DND-41 (cell line): Measurements from ENCODE around the gene KCNMA1.

ENCODE experiments used
- CTCF ChIP-seq: IDR thresholded peaks from 2 replicates; pipeline ENCODE4 v1.5.1; 2012; ENCODE audit warnings: borderline replicate concordance, low read length, moderate library complexity, mild to moderate bottlenecking; ENCODE audit not compliant: poor library complexity, severe bottlenecking; ENCODE audit errors: extremely low read depth
- EZH2 ChIP-seq: IDR thresholded peaks from 3 replicates; pipeline ENCODE4 v1.6.1; 2012; ENCODE audit warnings: borderline replicate concordance, low read depth, mild to moderate bottlenecking, moderate library complexity, low read length, inconsistent platforms; ENCODE audit not compliant: severe bottlenecking

GRCh38 chr10:77451886-77452285 lies 185.7 kb downstream of the KCNMA1 start:
- TF ChIP-seq CTCF = no peak
- TF ChIP-seq EZH2 = no peak
